Activated CD8-positive, alpha-beta memory T cell treated with anti-CD3 and anti-CD28 coated beads, Interleukin-2, amount 50 U/mL, for 1 hour (primary cell): Measurements from ENCODE around the gene EEF1A2.

Experiments
- DNase-seq: peaks from one replicate; pipeline ENCODE4 v3.0.0-alpha.2; 2020; ENCODE audit errors: extremely low read depth

EEF1A2 gene

DNA sequence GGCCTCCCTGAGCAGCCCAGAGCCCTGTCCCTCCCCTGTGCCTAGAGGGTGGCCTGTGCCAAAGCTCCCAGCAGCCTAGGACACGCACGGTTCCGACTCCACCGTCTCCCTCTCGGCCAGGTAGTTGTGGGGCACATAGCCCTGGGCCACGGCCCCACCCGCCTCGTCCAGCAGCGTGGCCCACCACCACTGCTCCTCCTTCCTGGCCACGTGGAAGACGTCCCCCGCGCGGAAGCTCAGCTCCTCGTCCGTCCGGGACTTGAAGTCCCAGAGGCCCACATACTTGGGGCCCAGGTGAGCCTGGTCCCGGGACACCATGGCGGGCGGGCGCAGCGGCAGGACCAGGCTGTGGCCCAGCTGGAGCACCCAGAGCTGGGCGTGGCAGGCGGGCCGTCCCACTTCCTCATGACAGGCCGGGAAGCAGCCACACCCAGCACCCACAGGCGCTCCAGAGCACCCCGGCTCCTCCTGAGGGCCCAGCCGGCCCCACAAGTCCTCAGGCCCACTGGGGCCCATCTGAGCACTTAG is 38.2 kb upstream of the EEF1A2 start, which contains the start of gene PTK6:
Gene PTK6, minus strand, starts transcription at position 380 of the 528 bp plus-strand sequence. Its CDS starts 62 bp downstream, at position 318.
- DNase-seq = no peak

DNA sequence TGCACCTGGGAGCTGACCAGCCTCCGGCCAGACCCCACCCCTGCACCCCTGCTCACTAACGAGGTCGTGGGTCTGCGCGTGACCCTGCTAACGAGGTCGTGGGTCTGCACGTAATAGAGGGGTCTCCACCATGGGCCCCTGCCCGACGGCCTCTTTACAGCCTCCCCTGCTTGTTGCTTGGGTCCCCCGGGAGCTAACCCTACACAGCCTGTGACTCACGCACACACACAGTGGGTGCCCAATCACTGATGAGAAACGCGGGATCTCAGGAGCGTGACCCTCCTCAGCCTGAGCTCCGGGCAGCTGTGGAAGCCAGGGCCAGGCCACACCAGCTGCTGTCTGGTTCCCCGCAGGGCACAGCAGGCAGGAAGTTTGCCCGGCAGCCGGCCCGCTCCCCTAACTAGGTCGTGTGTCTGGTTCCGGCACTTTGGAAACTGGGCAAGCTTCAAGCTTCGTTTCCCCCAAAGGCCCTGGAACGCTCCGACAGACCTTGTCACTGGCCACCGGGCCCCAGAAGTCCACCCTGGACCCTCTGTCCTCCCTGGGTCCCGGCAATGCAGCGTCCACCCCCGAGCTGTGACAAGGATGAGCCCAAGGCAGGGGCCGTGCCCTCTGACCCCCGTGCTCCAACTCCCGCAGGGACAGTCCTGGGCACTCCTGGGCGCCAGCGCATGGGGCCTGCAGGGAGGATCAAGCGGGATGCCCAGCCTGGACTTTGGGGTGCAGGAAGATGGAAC is 37.5 kb upstream of the EEF1A2 start:
- no peak for DNase-seq

DNA sequence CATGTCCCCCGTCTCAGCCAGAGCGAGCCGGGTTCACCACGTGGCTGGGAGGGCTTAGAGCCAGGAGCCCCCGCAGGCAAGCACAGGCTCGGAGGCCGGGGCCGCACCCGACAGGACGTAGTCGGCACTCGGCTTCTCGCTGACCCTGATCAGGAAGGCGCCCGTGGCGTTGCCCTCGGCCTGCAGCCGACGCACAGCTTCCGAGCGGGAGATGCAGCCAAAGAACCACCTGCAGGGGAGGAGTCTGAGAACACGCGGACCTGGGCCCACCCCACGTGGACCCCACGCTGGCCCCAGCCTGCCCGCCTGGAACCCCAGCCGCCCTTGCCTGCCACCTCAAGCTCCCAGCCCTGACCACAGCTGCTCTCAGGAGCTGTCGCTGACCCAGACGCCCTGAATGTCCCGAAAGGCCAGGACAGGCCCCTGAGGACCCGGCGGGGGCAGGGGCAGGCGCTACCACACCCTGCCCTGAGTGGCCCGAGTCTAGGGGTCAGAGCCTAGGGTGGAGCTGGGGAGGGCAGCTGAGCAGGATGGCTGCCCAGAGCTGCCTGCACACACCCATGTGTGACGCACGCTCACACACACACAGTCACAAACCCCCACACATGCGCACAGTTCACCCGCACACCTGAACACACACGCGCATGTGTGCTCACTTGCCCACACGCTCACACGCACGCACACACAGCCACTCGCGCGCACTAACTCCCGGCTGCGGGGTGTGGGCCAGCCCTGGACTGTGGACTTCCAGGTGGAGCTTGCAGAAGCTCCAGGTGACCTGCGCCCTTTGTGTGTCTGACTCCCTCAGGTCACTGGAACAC is 36.2 kb upstream of the EEF1A2 start:
- DNase-seq = no peak

DNA sequence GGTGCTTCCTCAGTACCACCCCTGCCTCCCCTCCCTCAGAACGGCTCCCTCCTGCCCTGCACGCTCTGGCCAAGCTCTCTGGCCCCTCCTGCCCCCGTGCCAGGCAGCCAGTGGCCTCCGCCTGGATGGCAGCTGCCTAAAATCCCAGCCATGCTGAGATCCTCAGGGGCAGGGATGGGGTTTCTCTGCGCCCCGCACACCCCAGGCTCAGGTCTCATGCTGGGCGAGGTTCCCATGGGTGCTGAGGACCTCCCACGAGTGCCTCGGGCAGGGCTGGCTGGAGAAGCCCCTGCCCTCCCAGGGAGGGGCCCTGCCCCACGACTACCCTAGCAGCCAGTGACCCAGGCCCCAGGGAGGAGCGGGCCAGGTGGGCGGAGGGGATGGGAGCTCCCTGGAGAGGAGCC is 35.5 kb upstream of the EEF1A2 start:
- no peak for DNase-seq

DNA sequence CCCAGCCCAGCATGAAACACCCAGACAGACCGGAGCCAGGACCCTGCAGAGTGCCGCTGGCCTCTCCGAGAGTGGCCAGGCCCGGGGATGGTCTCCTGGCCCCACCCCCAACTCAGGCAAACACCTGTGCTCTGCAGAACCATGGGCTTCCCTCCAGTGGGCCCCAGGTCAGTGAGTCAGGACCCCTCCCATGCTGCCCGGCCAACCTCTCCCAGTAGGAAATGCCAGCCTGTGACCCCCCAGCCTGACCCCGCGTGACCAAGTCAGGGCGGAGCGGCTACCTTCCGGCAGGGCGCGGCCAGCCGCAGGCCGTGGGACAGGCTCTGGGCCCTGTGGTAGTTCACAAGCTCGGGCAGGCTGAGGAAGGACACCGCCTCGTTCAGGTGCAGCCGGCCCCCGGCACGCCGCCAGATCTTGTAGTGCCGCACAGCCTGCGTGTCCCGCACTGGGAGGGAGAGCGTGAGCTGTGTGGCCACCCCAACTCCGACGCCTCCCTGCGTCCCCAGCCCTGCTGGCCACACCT is 35.0 kb upstream of the EEF1A2 start:
- DNase-seq = no peak

DNA sequence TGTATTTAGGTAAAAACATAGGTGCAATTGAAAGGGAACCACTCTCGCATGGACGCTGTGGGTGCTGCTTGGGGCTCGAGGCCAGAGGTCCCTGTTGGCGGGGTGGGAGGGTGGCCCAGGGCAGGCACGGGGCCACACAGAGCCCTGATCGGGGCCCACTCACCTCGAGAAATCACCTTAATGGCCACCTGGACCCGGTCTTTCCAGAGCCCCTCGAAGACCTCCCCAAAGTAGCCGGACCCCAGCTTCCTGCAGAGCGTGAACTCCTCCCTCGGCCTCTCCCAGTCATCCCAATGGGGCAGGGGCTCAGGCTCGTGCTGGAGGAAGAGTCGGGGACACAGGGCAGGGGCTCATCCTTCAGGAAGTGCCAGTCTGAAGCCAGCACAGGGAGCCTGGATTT is 34.5 kb upstream of the EEF1A2 start:
- DNase-seq = no peak

DNA sequence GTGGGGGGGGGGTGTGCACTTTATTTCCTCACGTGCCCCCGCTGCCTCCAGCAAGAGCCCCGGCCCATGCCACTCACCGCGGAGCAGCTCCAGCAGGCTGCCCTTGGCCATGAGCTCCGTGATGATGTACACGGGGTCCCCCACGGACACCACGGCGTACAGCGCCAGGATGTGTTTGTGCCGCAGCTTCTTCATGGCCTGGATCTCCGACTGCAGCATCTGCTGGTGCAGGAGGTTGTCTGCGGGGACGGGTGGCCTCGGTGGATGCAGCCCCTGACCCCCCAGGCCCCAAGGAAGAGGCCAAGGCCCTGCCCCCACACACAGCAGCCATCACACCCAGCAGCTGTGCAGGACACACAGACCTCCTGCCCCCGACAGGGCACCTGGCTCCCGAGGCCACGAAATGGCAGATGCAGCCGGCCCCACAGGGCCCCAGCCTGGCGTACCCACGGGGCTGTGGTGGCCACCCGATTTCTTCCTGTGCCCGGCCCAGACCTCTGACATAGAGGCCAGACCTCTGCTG is 33.6 kb upstream of the EEF1A2 start:
- no peak for DNase-seq

DNA sequence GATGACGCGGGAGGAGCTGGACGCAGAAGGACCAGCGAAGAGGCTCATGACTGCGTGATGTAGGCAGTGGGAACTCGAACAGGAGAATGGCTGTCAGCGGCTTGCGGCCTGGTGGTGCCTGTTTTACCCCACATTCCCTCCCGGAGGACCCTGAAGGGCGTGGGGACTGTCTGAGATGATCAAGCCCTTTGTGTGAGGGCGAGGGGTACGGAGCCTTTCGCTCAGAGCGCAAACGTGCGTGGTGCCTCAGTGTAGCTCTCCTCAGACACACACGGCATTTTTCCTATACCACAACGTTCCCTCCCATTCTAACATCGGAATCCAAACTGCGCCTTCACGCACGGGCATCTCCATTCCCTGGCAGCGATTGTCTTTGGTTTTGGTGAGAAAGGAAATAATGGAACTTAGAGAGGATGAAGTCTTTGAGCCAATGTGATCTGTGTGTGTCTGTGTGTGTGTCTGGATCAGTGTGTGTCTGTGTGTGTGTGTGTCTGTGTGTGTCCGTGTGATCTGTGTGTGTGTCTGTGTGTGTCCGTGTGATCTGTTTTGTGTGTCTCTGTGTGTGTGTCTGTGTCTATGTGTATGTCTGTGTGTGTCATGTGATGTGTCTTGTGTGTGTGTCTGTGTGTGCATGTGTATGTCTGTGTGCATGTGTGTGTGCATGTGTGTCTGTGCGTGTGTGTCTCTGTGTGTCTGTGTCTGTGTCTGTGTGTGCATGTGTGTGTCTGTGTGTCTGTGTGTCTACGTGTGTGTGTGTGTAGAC is 33.0 kb upstream of the EEF1A2 start:
- no peak for DNase-seq

DNA sequence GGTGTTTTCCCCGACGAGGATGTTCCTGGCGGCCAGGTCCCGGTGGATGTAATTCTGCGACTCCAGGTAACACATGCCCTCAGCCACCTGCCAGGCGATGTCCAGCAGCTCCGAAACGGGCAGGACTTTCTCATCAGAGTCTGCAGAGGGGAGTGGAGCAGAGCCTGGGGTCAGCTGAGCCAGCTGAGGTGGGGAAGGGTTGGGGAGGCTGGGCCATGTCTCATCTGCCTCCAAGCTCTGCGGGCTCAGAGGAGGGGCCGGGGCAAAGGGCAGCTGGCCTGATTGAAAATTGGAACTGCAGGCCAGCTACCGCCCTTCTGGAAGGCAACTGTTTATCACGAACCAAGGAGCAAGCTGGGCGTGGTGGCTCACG is 31.9 kb upstream of the EEF1A2 start:
- DNase-seq = no peak

DNA sequence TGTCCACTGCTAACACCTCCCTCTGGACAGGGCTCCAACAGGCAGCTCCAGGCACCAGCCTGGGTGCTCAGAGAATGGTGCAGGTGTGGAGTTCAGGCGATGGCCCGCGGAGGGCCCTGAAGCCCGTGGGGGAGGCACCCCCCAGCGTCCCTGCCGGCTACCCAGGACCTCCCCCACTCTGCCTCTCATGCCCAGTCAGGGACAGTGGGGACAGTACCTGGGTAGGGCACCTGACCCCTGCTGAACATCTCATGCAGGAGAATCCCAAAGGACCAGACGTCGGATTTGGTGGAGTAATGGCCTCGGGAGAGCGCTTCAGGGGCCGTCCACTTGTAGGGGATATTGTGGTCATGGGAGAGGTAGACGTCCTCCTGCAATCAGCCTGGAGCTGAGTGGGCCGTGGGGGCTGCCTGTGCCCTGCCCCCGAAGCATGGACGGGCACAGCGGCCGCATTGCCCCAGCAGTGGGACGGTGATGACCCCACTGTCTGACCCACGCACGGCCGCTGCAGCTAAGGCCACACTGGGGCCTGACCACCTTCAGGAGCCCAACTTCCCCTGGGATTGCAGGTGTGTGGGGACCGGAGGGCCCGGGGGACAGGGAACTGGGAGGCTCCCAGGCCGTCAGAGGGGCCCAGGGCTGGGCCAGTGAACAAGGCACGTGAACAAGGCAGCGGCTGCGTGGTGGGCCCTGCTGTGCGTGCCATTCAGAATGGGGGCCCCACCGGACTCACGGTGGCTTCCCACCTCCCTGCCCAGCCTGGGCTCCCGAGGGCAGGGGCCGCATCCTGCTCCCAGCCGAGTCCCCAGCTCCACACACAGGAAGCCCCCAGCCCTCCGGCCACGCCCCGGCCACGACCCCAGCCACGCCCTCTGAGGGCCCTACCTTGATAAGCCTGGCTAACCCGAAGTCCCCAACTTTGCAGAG is 31.2 kb upstream of the EEF1A2 start:
- no peak for DNase-seq

DNA sequence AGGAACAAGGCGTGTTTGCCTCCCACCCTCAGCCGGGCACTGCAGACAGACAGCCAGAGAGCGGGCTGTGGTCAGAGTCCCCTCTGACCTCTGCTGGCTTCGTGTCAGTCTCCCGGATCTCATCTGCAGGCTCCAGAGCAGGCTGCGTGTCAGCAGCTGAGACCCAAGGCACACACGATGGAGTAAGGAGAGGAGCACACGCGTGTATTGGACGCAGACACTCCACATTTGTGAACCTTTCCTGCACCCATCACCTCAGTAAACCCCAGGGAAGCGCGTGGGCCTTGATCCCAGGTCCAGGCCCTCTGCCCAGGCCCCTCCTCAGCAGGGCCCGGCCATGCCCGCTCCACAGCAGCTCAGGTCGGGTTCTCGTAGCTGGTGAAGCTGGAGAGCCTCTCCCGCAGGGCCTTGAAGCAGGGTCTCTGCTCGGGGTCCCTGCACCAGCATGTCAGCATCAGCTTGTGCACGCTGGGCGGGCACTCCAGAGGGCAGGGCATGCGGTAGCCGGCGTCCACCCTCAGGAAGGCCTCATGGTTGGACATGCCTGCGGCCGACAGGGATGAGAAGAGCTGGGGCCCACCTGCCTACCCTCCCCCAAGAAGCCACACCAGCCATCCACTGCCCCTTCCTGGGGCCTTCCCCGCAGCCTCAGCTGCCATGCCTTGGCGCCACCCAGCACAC is 30.4 kb upstream of the EEF1A2 start:
- no peak for DNase-seq

DNA sequence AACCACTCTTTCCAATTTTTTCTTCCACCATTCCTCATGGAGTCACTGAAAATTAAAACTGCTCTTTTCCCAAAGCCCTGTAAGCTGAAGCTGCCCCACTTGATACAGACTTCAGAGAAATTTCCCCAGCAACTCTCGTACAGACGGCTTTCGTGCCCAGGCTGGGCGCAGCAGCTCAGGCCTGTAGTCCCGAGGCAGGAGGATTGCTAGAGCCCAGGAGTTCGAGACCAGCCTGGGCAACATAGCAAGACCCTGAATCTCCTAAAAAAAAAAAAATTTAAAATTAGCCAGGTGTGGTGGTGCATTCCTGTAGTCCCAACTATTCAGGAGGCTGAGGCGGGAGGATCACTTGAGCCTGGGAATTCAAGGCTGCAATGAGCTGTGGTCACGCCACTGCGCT is 28.3 kb upstream of the EEF1A2 start:
- no peak for DNase-seq

DNA sequence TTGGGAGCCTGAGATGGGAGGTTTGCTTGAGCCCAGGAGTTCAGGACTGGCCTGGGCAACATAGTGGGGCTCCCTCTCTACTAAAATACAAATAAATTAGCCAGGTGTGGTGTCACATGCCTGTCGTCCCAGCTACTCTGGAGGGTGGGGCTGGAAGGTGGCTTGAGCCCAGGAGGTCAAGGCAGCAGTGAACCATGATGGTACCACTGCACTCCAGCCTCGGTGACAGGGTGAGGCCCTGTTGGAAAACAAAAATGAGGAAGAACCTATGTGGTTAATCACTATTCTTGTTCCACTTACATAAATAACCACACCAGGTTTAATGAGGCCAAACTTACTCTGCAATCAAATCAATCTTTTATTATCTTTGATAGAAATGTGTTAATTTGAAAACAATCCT is 27.1 kb upstream of the EEF1A2 start:
- no peak for DNase-seq

DNA sequence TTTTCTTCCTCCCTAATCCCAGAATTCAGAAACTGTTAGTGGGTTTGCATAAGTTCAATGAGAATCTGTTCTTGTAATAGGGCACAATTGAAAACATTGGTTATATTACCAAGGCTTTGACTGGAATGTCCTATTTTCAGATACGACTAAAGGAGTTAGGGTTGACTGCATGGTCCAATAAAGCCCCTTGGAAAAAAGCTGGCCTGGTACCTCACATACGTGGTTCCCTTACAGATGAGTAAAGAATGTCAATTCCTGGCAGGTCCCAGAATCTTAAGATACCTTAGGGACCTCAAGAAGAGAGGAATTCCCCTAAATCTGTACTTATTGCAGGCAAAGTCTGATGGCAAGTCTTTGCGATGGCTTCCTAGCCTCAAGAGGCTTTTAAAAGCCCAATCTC is 26.3 kb upstream of the EEF1A2 start:
- no peak for DNase-seq

DNA sequence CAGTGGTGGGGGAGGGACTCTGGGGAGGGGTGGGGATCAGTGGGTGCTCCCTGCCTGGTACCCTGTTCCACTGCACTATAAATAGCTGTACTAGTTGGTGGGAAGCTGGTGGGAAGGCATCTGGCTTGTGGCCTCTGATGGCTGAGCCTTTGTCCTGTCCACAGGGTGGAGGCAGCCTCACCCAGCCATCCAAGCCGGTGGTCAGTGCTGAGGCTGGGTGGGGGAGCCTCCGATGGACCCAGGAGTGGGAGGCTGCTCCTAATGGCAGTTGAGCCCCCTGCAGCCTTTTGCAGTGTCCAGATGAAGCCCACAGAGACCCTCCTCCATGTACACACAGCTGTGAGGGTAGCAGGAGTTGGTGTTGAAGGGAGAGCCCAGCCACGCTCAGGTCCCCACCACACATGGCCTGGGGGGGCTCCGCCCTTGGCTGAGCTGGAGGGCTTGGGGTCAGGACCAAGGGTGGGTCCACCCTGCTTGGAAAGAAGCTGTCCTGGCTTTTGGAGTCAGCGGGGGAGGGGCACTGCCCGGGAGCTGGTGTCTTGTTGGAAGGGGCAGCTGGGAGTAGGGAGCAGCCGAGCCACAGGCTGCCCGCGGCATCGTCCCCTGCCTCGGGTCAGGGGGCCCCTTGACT is 24.2 kb upstream of the EEF1A2 start:
- DNase-seq = no peak

DNA sequence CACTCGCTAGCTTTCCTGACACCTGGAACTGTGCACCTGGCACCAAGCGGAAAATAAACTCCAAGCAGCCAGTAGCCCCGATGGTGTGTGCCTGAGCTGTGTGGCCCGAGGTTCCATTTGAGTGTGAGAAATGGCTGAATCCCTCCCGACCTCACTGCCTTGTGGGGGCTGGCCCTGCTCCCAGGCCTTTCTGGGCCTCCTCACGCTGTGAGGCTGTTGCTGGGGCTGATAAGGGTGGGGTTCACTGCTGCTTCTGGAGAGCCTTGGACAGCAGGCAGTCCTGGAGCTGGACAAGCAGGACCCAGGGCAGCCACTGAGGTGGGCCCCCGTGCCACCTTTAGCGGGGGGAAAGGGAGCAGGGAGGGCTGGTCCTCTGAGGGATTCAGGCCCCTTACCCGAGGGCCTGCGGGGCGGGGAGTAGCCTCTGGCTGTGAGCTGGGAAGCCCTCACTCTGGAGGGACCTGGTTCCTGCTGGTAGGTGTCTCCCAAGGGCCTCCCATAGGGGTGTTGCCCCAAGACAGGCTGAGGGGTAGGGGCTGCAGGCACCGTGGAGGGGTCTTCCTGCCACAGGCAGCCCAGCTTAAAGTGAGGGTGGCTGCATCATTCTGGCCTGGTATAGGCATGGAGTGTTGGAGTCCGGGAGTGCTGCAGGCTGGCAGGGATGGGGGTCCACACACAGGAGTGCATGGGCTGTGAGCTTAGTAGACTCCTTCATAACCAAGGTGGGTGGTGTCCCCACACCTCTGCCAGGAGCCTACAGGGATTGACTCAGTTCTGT is 23.4 kb upstream of the EEF1A2 start:
- no peak for DNase-seq

DNA sequence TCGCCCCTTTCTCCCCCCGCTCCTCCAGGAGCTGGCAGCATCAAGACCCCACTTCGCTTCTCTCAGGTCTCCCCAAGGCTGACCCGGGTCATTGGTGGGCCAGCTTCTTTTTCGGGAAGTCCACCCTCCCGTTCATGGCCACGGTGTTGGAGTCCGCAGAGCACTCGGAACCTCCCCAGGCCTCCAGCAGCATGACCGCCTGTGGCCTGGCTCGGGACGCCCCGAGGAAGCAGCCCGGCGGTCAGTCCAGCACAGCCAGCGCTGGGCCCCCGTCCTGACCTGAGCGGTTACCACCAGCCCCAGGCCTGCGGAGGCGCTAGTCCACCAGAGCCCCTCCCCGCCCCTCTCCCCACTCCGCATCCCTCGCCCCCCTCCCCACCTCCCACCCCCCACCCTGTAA is 22.7 kb upstream of the EEF1A2 start:
- no peak for DNase-seq

DNA sequence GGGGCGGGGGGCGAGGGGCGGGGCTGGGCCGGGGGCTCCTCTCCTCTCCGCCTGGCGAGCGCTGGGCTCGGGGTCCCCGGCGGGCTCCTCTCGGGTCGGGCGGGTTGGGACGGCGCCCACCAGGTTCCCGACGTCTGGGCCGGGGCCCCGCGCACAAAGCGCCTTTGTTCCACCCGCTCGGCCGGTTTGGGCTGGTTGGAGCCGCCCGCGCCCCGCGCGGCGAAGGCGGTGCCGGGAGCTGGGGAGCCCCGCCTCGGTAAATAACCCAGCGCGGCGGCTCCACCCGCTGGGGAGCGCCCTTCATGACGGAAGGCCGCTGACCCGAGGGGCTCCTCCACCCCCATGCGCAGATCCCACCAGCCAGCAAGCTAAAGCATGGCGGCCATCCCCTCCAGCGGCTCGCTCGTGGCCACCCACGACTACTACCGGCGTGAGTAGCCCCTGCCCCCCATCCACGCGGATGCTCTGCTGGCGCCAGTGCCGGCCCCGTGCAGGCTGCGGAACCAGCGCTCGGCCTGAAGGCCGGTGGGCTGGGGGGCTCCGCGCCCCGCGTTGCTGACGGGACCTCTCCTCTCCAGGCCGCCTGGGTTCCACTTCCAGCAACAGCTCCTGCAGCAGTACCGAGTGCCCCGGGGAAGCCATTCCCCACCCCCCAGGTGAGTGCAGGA is 22.2 kb upstream of the EEF1A2 start:
- no peak for DNase-seq
